Keratinocyte (primary cell): ENCODE data around the gene ST3GAL2.

Source experiments
- EZH2 ChIP-seq: IDR thresholded peaks from one replicate; pipeline ENCODE4 v1.6.1; 2012; ENCODE audit warnings: inconsistent platforms, mild to moderate bottlenecking, low read length, moderate library complexity
- TF ChIP-seq, protein P1 (sequence below), 3 experiments: IDR thresholded peaks in 1 of 3; conservative IDR thresholded peaks in 1 of 3; optimal IDR thresholded peaks in 1 of 3; 2 replicates in 2 of 3; 3 replicates in 1 of 3; pipeline versions ENCODE3 to v1.5.1; 2011; ENCODE audit warnings: low read length in 3 of 3, mild to moderate bottlenecking in 3 of 3, moderate library complexity in 2 of 3, control low read depth in 1 of 3, inconsistent platforms in 1 of 3; ENCODE audit not compliant: insufficient read depth in 2 of 3; ENCODE audit errors: extremely low read depth in 1 of 3

DNA sequence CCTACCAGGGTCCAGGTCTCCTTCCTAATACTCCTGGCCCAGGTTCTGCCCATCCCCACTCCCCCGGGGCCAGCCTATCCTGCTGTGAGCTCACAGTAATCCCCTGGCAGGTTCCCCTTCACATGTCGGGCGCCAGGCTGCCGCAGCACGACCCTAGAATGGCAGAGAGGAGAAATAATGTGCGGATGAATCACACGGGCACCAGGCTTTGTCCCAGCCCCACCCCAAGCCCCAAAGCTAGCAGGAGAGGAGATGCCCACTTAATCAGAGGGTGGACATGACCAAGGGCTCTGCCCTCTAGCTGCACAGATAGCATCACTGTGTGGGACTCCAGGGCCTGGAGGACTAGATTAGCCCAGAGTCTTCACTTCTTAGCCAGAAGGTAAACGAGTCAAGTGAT, 39.5 kb downstream of the ST3GAL2 start:
- no peak for TF ChIP-seq EZH2
- TF ChIP-seq, protein P1, sequence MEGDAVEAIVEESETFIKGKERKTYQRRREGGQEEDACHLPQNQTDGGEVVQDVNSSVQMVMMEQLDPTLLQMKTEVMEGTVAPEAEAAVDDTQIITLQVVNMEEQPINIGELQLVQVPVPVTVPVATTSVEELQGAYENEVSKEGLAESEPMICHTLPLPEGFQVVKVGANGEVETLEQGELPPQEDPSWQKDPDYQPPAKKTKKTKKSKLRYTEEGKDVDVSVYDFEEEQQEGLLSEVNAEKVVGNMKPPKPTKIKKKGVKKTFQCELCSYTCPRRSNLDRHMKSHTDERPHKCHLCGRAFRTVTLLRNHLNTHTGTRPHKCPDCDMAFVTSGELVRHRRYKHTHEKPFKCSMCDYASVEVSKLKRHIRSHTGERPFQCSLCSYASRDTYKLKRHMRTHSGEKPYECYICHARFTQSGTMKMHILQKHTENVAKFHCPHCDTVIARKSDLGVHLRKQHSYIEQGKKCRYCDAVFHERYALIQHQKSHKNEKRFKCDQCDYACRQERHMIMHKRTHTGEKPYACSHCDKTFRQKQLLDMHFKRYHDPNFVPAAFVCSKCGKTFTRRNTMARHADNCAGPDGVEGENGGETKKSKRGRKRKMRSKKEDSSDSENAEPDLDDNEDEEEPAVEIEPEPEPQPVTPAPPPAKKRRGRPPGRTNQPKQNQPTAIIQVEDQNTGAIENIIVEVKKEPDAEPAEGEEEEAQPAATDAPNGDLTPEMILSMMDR (optimal IDR thresholded peaks at IDR 0.05 in 1 of 3, IDR thresholded peaks at IDR 0.05 in 1 of 3, conservative IDR thresholded peaks at IDR 0.05 in 1 of 3; ENCODE audit: extremely low read depth in 1 of 3, insufficient read depth in 2 of 3, low read length in 3 of 3), result no peak
